PC-3 (cell line): ENCODE data around the gene MEP1B. TPM values are rescaled to one million over a fixed set of nuclear protein-coding genes. Genes with fewer than 3 reads are reported as not detected.

ENCODE experiments used
- ATAC-seq: fragments of 200-7000 bp; cut with Tn5 transposase; 2 replicates; pipeline ENCODE4 v1.9.1; 2020; ENCODE audit warnings: mild to moderate bottlenecking, moderate library complexity
- BruUV-seq: library from RNA; stranded (reverse); fragments of 400-500 nt; replicated peaks from 2 replicates; lab custom pipeline; 2021; lab: Mats Ljungman, UMichigan
- CTCF ChIA-PET: fragments of 300-600 bp; sonication (Branson Sonifier 250); formaldehyde crosslinking; loops from one replicate; lab custom pipeline; 2022; ENCODE audit warnings: antibody characterized with exemption; lab: Charles Lee
- POLR2A ChIA-PET: fragments of 300-600 bp; sonication (Branson Sonifier 250); formaldehyde crosslinking; loops from one replicate; lab custom pipeline; 2022; ENCODE audit warnings: antibody characterized with exemption; ENCODE audit not compliant: unreplicated experiment; lab: Charles Lee
- DNase-seq: peaks from one replicate; pipeline ENCODE4 v3.0.0-alpha.2; 2015
- H2AFZ ChIP-seq: fragments of 300-600 bp; sonication (generic); 2 replicates; pipeline ENCODE4 v1.6.0; 2016; ENCODE audit warnings: antibody characterized with exemption, low read length
- H3F3A ChIP-seq: fragments of 300-600 bp; sonication (generic); one replicate; pipeline ENCODE4 v1.6.0; 2017; ENCODE audit warnings: antibody characterized with exemption, low read length, control low read depth, mild to moderate bottlenecking; ENCODE audit not compliant: unreplicated experiment
- H3K27ac ChIP-seq: fragments of 300-600 bp; sonication (generic); 2 replicates; pipeline ENCODE4 v1.5.1; 2016; ENCODE audit warnings: mild to moderate bottlenecking, low read length
- H3K27me3 ChIP-seq: fragments of 300-600 bp; sonication (generic); 2 replicates; pipeline ENCODE4 v1.6.1; 2016; ENCODE audit warnings: low read length, mixed read lengths
- H3K36me3 ChIP-seq: fragments of 300-600 bp; sonication (generic); 2 replicates; pipeline ENCODE4 v1.6.1; 2016; ENCODE audit warnings: low read depth, mixed run types, low read length, mixed read lengths
- H3K4me1 ChIP-seq: fragments of 300-600 bp; sonication (generic); 2 replicates; pipeline ENCODE4 v1.5.1; 2016; ENCODE audit warnings: low read length; ENCODE audit not compliant: insufficient read depth
- H3K4me2 ChIP-seq: fragments of 300-600 bp; sonication (generic); 2 replicates; pipeline ENCODE4 v1.6.0; 2016; ENCODE audit warnings: low read length
- H3K4me3 ChIP-seq: fragments of 300-600 bp; sonication (generic); 2 replicates; pipeline ENCODE4 v1.5.1; 2016; ENCODE audit warnings: mild to moderate bottlenecking, low read length, mixed read lengths
- H3K79me2 ChIP-seq: fragments of 300-600 bp; sonication (generic); 2 replicates; pipeline ENCODE4 v1.6.1; 2017; ENCODE audit warnings: low read length, mixed read lengths
- H3K9ac ChIP-seq: fragments of 300-600 bp; sonication (generic); 2 replicates; pipeline ENCODE4 v1.6.0; 2016; ENCODE audit warnings: mild to moderate bottlenecking, low read length
- H3K9me2 ChIP-seq: fragments of 300-600 bp; sonication (generic); replicated peaks from 2 replicates; pipeline ENCODE4 v1.6.1; 2016; ENCODE audit warnings: mixed run types, low read length, mixed read lengths
- H3K9me3 ChIP-seq: fragments of 300-600 bp; sonication (generic); 2 replicates; pipeline ENCODE4 v1.6.1; 2016; ENCODE audit warnings: low read length, mixed read lengths
- H4K20me1 ChIP-seq: fragments of 300-600 bp; sonication (generic); 2 replicates; pipeline ENCODE4 v1.6.1; 2016; ENCODE audit warnings: low read length, mixed read lengths
- CTCF ChIP-seq: fragments of 300-600 bp; sonication (generic); conservative IDR thresholded peaks from 2 replicates; pipeline ENCODE4 v1.5.1; 2017; ENCODE audit warnings: antibody characterized with exemption, low read depth, mild to moderate bottlenecking, low read length
- EZH2 ChIP-seq: fragments of 300-600 bp; sonication (generic); IDR thresholded peaks from one replicate; pipeline ENCODE4 v1.6.1; 2017; ENCODE audit warnings: antibody characterized with exemption, mild to moderate bottlenecking, low read length; ENCODE audit not compliant: unreplicated experiment
- EZH2phosphoT487 ChIP-seq: fragments of 300-600 bp; sonication (generic); IDR thresholded peaks from 2 replicates; pipeline ENCODE4 v1.6.1; 2018; ENCODE audit warnings: mild to moderate bottlenecking, antibody characterized with exemption, low read length, borderline replicate concordance
- intact Hi-C: fragments of 100-400 bp; cut with micrococcal nuclease; formaldehyde crosslinking; loops from 2 replicates; pipeline ENCODE4 v1.9.0; 2023
- total RNA-seq: library from RNA; depleted of rRNA; stranded (reverse); fragments of >200 nt; gene quantifications from 2 replicates; pipeline ENCODE4 v1.2.3, GENCODE V29; 2014; rRNA removed

Gene MEP1B
- total RNA-seq, 1 experiment from 2014 or later = not detected

GRCh38 chr18:32264401-32264800, 74.6 kb downstream of the MEP1B start:
- Histone ChIP-seq H3K9ac (no peak overlapping the region), H3K27me3 (no peaks in the 10 kb centered on the region), H3K4me2 (no peak overlapping the region), H3K36me3 (no peaks in the 10 kb centered on the region), H3K27ac (no peak overlapping the region), H3K79me2 (no peaks in the 10 kb centered on the region), H4K20me1 (no peaks in the 10 kb centered on the region), H3K9me2 (no peaks in the 10 kb centered on the region), H3F3A (no peaks in the 10 kb centered on the region), H2AFZ (no peak overlapping the region), H3K4me3 (no peak overlapping the region), H3K4me1 (no peaks in the 10 kb centered on the region), H3K9me3 (no peaks in the 10 kb centered on the region)
- POLR2A ChIA-PET = no interaction called here
- TF ChIP-seq EZH2 (no peak), CTCF (no peak), EZH2phosphoT487 (no peak)
- DNase-seq = no peak
- no TSS peak for BruUV-seq
- CTCF ChIA-PET = no interaction called here
- intact Hi-C loops = no loop called here
- ATAC-seq = no peak

GRCh38 chr18:32267463-32267862, 77.6 kb downstream of the MEP1B start:
- ChIA-PET POLR2A (no interaction called here), CTCF (no interaction called here)
- Histone ChIP-seq H3K4me3 (no peak overlapping the region), H3K9me3 (no peaks in the 10 kb centered on the region), H3F3A (no peaks in the 10 kb centered on the region), H3K79me2 (no peaks in the 10 kb centered on the region), H3K27me3 (no peaks in the 10 kb centered on the region), H2AFZ (no peak overlapping the region), H3K9me2 (no peaks in the 10 kb centered on the region), H3K9ac (no peak overlapping the region), H3K36me3 (no peaks in the 10 kb centered on the region), H3K27ac (no peak overlapping the region), H3K4me1 (no peaks in the 10 kb centered on the region), H3K4me2 (no peak overlapping the region), H4K20me1 (no peaks in the 10 kb centered on the region)
- no TSS peak for BruUV-seq
- TF ChIP-seq EZH2phosphoT487 = no peak
- TF ChIP-seq CTCF = no peak
- no peak for TF ChIP-seq EZH2
- intact Hi-C loops = no loop called here
- DNase-seq (no peak), ATAC-seq (no peak)

Other genes with a start within 250 kb of the MEP1B start
- gene TRAPPC8, start 246.9 kb upstream of the MEP1B start, total RNA-seq = 10.2 and 14.7 TPM in 2 replicates
- 1.1 and 1.2 TPM in 2 replicates for gene RNF125, start 171.2 kb upstream of the MEP1B start, total RNA-seq
- 4.9 and 15.3 TPM in 2 replicates for gene RNF138, start 98.2 kb upstream of the MEP1B start, total RNA-seq